ENCODE measurements around the gene FAM237B. TPM values are rescaled to one million over a fixed set of nuclear protein-coding genes. Genes with fewer than 3 reads are reported as not detected.
A peak's percentile ranks its signal among the peaks of the same experiment; 100 is the strongest.

Gene FAM237B
- total and polyA plus RNA-seq, 2 of the 13 experiments (the other 11 are each of a cell fraction or from before 2014, with no cell fraction given), result not detected

DNA sequence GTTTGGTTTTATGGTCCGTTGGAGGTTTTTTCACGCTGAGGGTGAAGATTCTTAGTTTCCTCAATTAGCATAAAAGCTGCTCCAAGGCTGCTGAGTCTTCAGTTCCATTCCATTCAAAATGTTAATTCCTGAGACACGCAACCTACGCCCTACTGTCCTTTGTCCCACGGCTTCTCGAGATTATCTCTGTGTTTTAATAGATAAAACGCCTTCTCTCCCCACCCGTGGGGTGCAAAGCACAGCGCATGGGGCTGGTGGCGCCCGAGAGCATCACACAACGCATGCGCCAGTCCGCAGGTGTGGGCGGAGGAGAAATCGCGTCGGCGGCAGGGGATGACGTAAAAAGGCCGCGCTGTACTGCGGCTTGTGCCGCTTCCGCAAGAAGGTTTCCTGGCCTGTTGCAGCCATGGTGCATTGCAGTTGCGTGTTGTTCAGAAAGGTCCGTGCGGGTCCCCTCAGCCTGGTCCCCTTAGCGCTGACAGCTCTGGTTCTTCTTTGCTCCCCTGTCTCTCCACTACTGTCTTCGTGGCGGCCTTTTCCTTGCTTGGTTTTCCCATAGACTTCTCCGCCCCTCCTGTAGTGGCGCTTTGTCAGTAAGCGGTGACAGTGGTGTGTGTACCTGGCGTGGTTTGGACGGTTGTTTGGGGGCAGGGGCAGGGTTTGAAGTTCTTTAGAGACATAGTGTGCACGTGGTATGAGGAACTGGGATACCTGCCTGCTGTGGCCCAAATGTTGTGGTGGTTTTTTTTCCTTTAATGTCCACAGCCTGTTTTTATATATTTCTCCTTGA lies 25.4 kb upstream of the FAM237B start, which contains the start of gene GTPBP10 (continued):
- TF ChIP-seq RFX5 (IDR thresholded peaks at IDR 0.05; ENCODE audit: low read depth, low read length) (0 out of 2 replicates have a peak, but pooled peaks have one; percentile 42), RARA (CRISPR knock-in tag; IDR thresholded peaks at IDR 0.05) (no peak; the same call in 1 of the 2 replicates), ZNF205 (CRISPR knock-in tag; IDR thresholded peaks at IDR 0.05) (no peak), ZNF33B (CRISPR knock-in tag; IDR thresholded peaks at IDR 0.05) (0 out of 2 replicates have a peak, but pooled peaks have one; percentile 71), SSRP1 (CRISPR knock-in tag; IDR thresholded peaks at IDR 0.05) (no peak), ZC3H4 (CRISPR knock-in tag; IDR thresholded peaks at IDR 0.05; ENCODE audit: borderline replicate concordance) (no peak), SIN3B (IDR thresholded peaks at IDR 0.05; ENCODE audit: low read length) (peak; percentile 80; the same call in 1 of the 2 replicates), CBFB (CRISPR knock-in tag; IDR thresholded peaks at IDR 0.05) (peak; percentile 87)
- TF ChIP-seq, protein P1, sequence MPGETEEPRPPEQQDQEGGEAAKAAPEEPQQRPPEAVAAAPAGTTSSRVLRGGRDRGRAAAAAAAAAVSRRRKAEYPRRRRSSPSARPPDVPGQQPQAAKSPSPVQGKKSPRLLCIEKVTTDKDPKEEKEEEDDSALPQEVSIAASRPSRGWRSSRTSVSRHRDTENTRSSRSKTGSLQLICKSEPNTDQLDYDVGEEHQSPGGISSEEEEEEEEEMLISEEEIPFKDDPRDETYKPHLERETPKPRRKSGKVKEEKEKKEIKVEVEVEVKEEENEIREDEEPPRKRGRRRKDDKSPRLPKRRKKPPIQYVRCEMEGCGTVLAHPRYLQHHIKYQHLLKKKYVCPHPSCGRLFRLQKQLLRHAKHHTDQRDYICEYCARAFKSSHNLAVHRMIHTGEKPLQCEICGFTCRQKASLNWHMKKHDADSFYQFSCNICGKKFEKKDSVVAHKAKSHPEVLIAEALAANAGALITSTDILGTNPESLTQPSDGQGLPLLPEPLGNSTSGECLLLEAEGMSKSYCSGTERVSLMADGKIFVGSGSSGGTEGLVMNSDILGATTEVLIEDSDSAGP (CRISPR knock-in tag; IDR thresholded peaks at IDR 0.05; ENCODE audit: borderline replicate concordance), result peak; percentile 85
- TF ChIP-seq, protein P2, sequence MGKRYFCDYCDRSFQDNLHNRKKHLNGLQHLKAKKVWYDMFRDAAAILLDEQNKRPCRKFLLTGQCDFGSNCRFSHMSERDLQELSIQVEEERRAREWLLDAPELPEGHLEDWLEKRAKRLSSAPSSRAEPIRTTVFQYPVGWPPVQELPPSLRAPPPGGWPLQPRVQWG (CRISPR knock-in tag; IDR thresholded peaks at IDR 0.05; ENCODE audit: borderline replicate concordance, low read depth), result no peak
- TF ChIP-seq, protein P3, sequence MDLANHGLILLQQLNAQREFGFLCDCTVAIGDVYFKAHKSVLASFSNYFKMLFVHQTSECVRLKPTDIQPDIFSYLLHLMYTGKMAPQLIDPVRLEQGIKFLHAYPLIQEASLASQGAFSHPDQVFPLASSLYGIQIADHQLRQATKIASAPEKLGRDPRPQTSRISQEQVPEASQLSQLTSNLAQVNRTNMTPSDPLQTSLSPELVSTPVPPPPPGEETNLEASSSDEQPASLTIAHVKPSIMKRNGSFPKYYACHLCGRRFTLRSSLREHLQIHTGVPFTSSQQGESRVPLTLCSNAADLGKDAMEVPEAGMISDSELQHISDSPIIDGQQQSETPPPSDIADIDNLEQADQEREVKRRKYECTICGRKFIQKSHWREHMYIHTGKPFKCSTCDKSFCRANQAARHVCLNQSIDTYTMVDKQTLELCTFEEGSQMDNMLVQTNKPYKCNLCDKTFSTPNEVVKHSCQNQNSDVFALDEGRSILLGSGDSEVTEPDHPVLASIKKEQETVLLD (CRISPR knock-in tag; IDR thresholded peaks at IDR 0.05; ENCODE audit: low read depth), result no peak
- TF ChIP-seq, protein P4, sequence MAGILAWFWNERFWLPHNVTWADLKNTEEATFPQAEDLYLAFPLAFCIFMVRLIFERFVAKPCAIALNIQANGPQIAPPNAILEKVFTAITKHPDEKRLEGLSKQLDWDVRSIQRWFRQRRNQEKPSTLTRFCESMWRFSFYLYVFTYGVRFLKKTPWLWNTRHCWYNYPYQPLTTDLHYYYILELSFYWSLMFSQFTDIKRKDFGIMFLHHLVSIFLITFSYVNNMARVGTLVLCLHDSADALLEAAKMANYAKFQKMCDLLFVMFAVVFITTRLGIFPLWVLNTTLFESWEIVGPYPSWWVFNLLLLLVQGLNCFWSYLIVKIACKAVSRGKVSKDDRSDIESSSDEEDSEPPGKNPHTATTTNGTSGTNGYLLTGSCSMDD (CRISPR knock-in tag; IDR thresholded peaks at IDR 0.05), result no peak
